Activated CD4-positive, alpha-beta T cell treated with anti-CD3 and anti-CD28 coated beads, Interleukin-2, amount 50 U/mL, for 16 hours (primary cell): ENCODE results near the gene KCNA2.

ENCODE experiments used
- DNase-seq: peaks from one replicate; pipeline ENCODE4 v3.0.0-alpha.2; 2020

KCNA2 gene

GRCh38 chr1:110601332-110601731, 4.8 kb downstream of the KCNA2 start:
- no peak for DNase-seq

- DNase-seq = no peak
Observed at GRCh38 chr1:110600716-110601115, 5.4 kb downstream of the KCNA2 start.

- DNase-seq = no peak
Observed at GRCh38 chr1:110597966-110598365, 8.2 kb downstream of the KCNA2 start.

DNA sequence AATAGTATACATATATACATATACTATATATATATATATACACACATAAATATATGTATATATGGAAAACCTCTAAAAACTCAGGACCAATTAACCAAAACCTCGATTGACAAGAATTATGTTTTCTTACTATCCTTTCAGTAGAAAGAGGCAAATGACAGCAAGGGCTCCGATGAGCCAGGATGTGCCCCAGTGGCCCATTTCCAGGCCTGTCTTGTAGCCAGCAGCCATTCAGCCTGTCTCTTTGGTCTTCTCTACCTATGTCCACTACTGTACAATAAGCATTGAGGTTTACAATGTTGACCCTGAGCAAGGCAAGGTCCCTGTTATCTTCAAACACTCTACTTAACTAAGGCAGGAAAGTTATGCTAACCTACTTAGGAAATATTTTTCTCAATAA, 9.8 kb downstream of the KCNA2 start:
- DNase-seq = no peak

DNA sequence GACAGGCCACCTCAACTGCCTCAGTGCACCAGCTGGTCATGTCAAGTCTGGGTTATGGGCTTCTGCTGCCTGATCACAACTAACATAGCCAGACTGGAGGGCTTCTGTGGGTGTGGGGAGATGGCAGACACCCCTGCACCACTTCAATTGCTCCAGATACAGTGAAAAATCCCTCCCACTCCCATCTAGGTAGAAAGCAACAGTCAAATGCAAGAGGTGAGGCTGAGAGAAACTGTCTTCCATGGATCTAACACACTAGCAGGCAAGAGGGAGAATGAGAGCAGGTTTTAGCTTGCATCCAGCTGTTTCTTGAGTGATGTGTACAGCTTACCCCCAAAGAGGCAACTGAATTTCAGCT, 10.8 kb downstream of the KCNA2 start:
- DNase-seq = no peak

GRCh38 chr1:110594456-110595352, 11.5 kb downstream of the KCNA2 start:
- DNase-seq = no peak

GRCh38 chr1:110593902-110594301, 12.3 kb downstream of the KCNA2 start:
- DNase-seq = no peak

DNA sequence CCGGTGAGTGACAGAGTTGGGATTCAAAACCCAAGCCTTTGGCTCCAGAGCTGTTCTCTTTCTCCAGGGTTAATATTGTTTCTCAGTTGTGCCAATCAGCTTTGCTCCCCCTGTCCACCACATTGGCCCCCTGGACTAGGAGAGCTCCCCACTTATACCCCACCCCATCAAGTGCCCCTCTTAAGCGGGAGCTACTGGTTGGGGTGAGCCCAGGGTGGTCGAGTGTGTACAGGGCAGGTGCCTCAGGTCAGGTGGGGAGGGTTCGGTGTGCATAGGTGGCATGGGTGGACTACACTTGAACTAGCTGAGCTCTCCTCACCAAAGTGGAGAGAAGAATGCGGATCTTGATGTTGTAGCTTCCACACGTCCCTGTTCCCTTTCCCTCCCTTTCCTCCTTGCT, 14.2 kb downstream of the KCNA2 start:
- no peak for DNase-seq

- DNase-seq = no peak
Observed at GRCh38 chr1:110588991-110589390, 17.2 kb downstream of the KCNA2 start.

DNA sequence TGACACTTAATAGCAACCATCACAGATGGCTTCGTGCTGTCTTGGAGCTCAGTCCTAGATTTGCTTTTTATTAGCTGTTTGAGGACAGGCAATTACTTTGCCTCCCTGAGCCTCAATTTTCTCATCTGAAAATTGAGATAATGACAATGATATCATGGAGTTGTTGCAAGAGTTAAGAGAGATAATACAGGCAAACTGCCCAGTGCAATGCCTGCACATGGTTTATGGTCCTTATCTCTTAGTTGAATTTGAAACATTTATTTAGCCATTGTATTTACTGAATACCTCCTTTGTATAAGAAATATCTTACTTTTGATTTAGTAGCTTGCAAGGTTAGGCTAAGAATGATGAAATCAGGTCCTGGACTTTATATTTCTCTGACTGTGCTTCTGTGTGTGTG, 17.7 kb downstream of the KCNA2 start:
- no peak for DNase-seq

DNA sequence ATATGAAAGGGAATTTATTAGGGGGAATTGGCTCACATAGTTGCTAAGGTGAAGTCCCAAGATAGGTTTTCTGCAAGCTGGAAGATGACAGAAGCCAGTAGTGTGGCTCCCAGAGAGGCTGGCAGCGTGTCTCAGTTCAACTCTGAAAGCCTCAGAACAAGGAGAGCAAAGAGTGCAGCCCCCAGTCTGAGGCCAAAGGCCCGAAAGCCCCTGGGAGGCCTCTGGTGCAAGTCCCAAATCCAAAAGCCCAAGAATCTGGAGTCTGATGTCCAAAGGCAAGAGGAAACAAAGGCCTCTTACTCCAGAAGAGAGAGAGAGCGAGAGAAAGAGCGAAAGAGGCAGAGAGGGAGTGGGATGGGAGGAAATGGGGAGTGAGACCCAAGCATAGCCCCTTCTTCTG, 18.3 kb downstream of the KCNA2 start:
- DNase-seq = no peak

DNA sequence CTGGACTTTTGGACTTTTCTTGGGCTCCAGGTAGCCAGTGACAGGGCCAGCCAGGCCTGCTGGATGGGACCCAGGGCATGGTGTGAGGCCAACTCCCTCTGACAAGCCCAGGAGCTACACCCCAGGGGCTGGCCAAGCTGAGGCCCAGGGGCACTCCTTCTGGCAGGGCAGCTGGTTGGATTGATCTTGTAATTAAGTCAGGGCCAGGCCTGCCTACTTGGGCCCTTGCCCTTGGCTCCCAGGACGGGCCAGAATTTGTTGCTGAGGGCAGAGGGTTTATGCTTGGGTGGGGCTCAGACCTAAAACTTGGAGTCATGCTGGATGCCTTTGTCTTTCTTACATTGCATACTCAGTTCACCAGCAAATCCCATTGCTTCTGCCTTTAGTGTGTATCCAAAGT, 20.7 kb downstream of the KCNA2 start:
- DNase-seq = no peak

DNA sequence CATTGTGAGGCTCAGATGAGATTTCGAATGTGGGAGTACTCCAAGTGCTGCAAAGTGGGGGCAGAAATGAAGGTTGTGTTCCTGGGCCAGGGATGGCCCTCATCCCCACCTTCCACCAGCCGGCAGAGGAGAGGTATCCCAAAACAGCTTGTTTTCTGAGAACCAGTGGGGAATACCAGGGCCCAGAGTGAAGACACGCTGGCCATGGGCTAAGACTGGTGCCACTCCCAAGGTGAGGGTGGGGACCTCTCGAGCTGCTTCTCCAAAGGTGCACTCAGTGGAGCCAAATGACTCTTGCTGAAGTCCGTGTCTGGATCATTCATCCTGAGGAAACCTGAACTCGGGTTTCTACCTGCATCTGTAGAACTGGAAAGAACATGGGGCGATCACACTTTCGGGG, 22.1 kb downstream of the KCNA2 start:
- no peak for DNase-seq

DNA sequence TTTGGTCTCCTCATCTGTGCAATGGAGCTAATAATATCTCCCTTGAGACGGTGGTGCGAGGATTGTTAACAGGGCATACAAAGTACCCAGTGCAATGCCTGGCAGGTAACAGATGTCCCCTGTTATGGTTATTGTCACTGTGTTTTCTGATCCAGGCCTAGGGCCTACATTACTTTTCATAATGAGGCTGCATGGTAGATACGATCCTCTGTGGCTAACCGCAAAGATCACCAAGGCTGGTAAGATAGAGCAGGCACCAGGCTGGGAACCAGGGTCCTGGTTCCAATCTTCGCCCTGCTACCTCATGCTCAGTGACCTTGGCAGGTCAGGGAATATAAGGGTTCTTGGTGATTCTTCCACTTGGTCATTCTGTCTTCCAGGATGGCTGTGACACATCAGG, 22.7 kb downstream of the KCNA2 start:
- DNase-seq = no peak

- no peak for DNase-seq
Observed at GRCh38 chr1:110582378-110582777, 23.8 kb downstream of the KCNA2 start.

GRCh38 chr1:110581682-110582145, 24.4 kb downstream of the KCNA2 start:
- DNase-seq = no peak

- DNase-seq = no peak
Observed at GRCh38 chr1:110580244-110580643, 25.9 kb downstream of the KCNA2 start.

- DNase-seq = no peak
Observed at GRCh38 chr1:110579460-110579859, 26.7 kb downstream of the KCNA2 start.

DNA sequence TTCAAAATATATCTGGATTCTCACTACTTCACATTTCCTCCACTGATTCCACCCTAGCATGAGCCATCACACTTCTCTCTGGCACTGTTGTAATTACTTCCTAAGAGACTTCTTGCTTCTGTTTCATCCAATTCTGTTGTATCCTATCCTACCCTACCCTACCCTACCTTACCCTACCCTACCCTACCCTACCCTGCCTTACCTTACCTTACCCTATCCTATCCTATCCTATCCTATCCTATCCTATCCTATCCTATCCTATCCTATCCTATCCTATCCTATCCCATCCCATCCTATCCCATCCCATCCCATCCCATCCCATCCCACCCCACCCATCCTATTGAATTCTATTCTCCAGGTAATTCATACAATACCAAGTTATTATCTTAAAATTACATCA, 29.7 kb downstream of the KCNA2 start:
- no peak for DNase-seq

GRCh38 chr1:110573314-110573713, 32.8 kb downstream of the KCNA2 start:
- no peak for DNase-seq

DNA sequence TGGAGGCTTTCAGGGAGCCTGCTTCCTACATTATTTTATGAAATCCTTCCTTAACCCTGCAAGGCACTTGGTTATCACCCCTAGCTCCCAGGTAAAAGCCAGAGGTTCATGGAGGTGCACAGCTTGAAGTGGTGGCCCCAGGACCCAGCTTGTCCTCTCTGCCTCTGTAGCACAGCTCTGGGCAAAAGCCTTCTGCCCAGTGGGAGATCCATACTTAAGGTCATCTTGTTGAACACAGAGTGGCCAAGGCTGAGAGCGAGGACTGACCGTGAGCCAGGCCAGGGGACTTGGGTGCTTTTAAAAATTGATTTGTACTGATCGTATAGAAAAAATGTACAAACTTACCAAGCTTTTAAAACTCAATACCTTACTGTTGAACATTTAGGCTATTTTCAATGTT, 33.4 kb downstream of the KCNA2 start:
- no peak for DNase-seq

DNA sequence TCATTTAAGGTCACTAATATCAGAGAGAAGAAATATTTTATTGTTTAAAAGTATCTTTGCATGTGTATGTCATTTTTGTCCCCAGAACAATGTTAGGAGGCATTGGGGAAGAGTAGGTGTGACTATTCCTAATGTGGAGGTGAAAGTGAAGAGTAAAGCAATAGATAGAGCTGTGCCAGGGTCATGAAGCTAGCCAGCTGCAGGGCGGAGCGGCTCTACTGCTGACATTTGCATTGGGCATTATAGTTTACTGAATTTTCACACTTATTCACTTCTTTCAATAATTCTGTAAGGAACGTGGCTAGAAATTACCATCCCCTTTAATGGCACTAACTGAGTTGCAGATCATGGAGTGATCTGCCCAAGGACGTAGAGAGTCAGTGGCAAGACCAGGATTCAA, 35.3 kb downstream of the KCNA2 start:
- DNase-seq = no peak

- no peak for DNase-seq
Observed at GRCh38 chr1:110570307-110570706, 35.9 kb downstream of the KCNA2 start.

- DNase-seq = no peak
Observed at GRCh38 chr1:110566836-110567235, 39.3 kb downstream of the KCNA2 start.

DNA sequence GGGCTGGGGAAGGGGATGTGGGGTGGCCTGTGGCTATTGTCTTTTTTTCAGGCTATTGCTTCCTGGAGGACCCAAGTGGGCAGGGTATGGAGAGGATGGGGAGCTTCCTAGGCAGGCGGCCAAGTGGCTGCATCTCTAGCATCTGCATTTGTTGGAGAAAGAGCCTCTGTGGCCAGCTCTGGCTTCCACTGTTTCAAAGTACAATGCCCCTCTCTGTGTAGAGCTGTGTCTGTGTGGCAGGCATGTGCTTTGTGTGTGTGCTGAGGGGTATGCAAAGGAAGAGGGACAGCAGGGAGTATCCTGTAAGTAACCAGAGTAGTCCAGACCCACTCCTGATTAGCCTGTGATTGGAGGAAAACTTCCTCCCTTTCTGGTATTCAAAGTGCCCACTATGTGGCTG, 40.6 kb downstream of the KCNA2 start:
- no peak for DNase-seq
